ENCODE data around the gene ARHGEF17. TPM values are rescaled to one million over a fixed set of nuclear protein-coding genes. Genes with fewer than 3 reads are reported as not detected.

ARHGEF17 gene
- total RNA-seq, 3 donors from 2014 or later (not counting 1 experiment from before 2014, with no cell fraction given), result 0.02 to 0.88 (median 0.50) TPM

GRCh38 chr11:73383249-73384124 is 75.4 kb downstream of the ARHGEF17 start:
- H3K27me3 Mint-ChIP-seq (ENCODE audit: low read depth in 2 of 2), result no peaks in the 10 kb centered on the region
- WGBS (ENCODE audit: insufficient coverage), result 72% methylated on average over 8 of the region's 9 CpGs
- Histone ChIP-seq H3K4me3 (ENCODE audit: low read length) (no peak overlapping the region), H3K4me1 (ENCODE audit: control insufficient read depth, insufficient read depth, low read length) (peaks cover 100% of the 10 kb centered on the region), H3K27ac (ENCODE audit: low read length) (peak overlapping the region; percentile 87), H3K36me3 (ENCODE audit: control insufficient read depth, insufficient read depth, low read length) (no peaks in the 10 kb centered on the region), H3K9me3 (ENCODE audit: control insufficient read depth, insufficient read depth, low read length) (no peaks in the 10 kb centered on the region), H3K27me3 (ENCODE audit: control insufficient read depth, insufficient read depth, low read length) (no peaks in the 10 kb centered on the region)
- H3K4me1 Mint-ChIP-seq, result peaks cover 39 to 78% of the 10 kb centered on the region in 2 donors
- peak overlapping the region; percentile 58 to 85 for H3K27ac Mint-ChIP-seq
- no peak for DNase-seq
- no peaks in the 10 kb centered on the region for H3K36me3 Mint-ChIP-seq
- H3K4me3 Mint-ChIP-seq, result peak overlapping the region; percentile 52
- no peak for ATAC-seq
- H3K9me3 Mint-ChIP-seq, result no peaks in the 10 kb centered on the region
- no peak for TF ChIP-seq CTCF (IDR thresholded peaks at IDR 0.05)
- intact Hi-C loops (cut with micrococcal nuclease), result no loop called here

- ATAC-seq (no peak), DNase-seq (no peak)
- 96% methylated on average over 7 of the region's 7 CpGs for WGBS (ENCODE audit: insufficient coverage)
- Histone ChIP-seq H3K9me3 (ENCODE audit: control insufficient read depth, insufficient read depth, low read length) (no peaks in the 10 kb centered on the region), H3K36me3 (ENCODE audit: control insufficient read depth, insufficient read depth, low read length) (no peaks in the 10 kb centered on the region), H3K27ac (ENCODE audit: low read length) (peak overlapping the region; percentile 87), H3K27me3 (ENCODE audit: control insufficient read depth, insufficient read depth, low read length) (no peaks in the 10 kb centered on the region), H3K4me1 (ENCODE audit: control insufficient read depth, insufficient read depth, low read length) (peaks cover 100% of the 10 kb centered on the region), H3K4me3 (ENCODE audit: low read length) (no peak overlapping the region)
- intact Hi-C loops (cut with micrococcal nuclease), result no loop called here
- Mint-ChIP-seq H3K4me1 (peaks cover 42 to 75% of the 10 kb centered on the region in 2 donors), H3K27me3 (ENCODE audit: low read depth in 2 of 2) (no peaks in the 10 kb centered on the region), H3K27ac (peak overlapping the region; percentile 58 to 85), H3K9me3 (no peaks in the 10 kb centered on the region), H3K36me3 (no peaks in the 10 kb centered on the region), H3K4me3 (peak overlapping the region; percentile 52)
- TF ChIP-seq CTCF (IDR thresholded peaks at IDR 0.05), result no peak
Measured at GRCh38 chr11:73384125-73384441, 76.0 kb downstream of the ARHGEF17 start.

DNA sequence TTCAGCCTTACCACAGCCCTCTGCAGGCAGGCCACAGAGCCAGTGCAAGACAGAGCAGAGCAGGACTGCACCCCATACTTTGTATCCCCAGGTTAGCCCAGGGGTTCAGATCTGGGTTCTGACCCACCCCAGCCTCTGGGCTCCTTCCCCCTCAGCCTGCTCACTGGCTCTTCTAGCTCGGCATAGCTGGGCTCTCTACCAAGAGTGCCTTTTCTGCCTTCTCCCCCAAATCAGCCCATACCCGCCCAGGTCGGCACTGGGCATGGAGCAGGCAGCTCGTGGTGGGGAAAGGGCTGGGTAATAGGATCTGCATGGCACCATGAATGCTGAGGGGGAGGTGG is 76.4 kb downstream of the ARHGEF17 start:
- H3K27me3 Mint-ChIP-seq (ENCODE audit: low read depth in 2 of 2), result no peaks in the 10 kb centered on the region
- Histone ChIP-seq H3K27me3 (ENCODE audit: control insufficient read depth, insufficient read depth, low read length) (no peaks in the 10 kb centered on the region), H3K9me3 (ENCODE audit: control insufficient read depth, insufficient read depth, low read length) (no peaks in the 10 kb centered on the region), H3K4me3 (ENCODE audit: low read length) (no peak overlapping the region), H3K4me1 (ENCODE audit: control insufficient read depth, insufficient read depth, low read length) (peaks cover 100% of the 10 kb centered on the region), H3K27ac (ENCODE audit: low read length) (peak overlapping the region; percentile 87), H3K36me3 (ENCODE audit: control insufficient read depth, insufficient read depth, low read length) (no peaks in the 10 kb centered on the region)
- DNase-seq (no peak), ATAC-seq (peak in 1 of 3 donors; percentile 1)
- no peaks in the 10 kb centered on the region for H3K36me3 Mint-ChIP-seq
- TF ChIP-seq CTCF (IDR thresholded peaks at IDR 0.05), result no peak
- whole genome bisulfite sequencing (ENCODE audit: insufficient coverage), result 55% methylated on average over 3 of the region's 4 CpGs
- peak overlapping the region; percentile 58 to 85 for H3K27ac Mint-ChIP-seq
- peaks cover 46 to 78% of the 10 kb centered on the region in 2 donors for H3K4me1 Mint-ChIP-seq
- no peaks in the 10 kb centered on the region for H3K9me3 Mint-ChIP-seq
- intact Hi-C loops (cut with micrococcal nuclease), result no loop called here
- H3K4me3 Mint-ChIP-seq, result peak overlapping the region; percentile 40

Data from natural killer cell (primary cell).